Hematopoietic multipotent progenitor cell (in vitro differentiated cells): ENCODE results near the gene MRPL46. TPM values are rescaled to one million over a fixed set of nuclear protein-coding genes. Genes with fewer than 3 reads are reported as not detected.
"Not testable (repeated sequence)": the region's sequence is repeated elsewhere in the genome, so short reads cannot be mapped to it uniquely, and the experiment has no call there.

ENCODE experiments used
- DNase-seq, 3 donors: peaks; one replicate each; pipeline ENCODE4 v3.0.0-alpha.2; 2011 to 2015; ENCODE audit warnings: low read depth in 2 of 3, low spot score in 2 of 3
- total RNA-seq: library from RNA; depleted of rRNA; stranded (reverse); fragments of >200 nt; gene quantifications from one replicate; pipeline ENCODE4 v1.2.3, GENCODE V29; 2012

Gene MRPL46
- total RNA-seq, 1 donor: 12.4 TPM

DNA sequence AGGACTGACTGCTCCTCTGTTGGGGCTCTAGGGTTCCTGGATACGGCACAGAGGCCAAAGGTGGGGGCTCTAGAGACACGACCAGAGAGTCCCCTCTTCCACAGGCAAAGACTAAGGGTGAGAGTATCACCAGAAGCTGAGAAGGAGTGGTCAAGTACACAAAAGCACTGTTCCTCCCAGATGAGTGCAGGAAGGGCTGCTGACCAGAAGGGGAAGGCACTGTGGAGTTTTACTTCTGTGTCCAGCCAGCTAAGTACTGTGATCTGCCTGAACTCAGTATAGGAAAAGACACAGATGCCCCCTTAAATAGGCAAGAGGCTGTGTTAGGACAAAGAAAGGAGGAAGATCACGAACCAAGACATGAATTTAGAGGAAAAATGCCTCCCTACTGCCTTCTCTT, 12.0 kb upstream of the MRPL46 start:
- no peak for DNase-seq

DNA sequence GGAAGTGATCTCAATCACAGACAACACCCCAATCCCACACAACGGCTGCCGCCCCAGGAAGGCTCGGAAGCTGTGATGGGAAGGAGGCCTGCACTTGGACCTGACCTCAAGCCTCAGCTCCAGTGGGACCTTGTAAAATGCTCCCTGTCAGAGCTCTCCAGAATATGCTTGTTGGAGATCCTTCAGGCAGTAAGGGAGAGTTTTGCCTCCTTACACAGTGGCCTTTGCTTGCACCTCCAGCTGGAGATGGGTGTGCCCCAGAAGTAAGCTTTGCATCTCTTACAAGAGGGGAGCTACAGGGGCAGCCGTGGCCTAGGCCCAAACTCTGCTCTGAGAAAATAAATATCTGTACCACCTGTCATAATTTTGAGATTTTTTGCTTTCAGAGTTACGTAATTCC, 10.7 kb upstream of the MRPL46 start:
- no peak for DNase-seq

DNA sequence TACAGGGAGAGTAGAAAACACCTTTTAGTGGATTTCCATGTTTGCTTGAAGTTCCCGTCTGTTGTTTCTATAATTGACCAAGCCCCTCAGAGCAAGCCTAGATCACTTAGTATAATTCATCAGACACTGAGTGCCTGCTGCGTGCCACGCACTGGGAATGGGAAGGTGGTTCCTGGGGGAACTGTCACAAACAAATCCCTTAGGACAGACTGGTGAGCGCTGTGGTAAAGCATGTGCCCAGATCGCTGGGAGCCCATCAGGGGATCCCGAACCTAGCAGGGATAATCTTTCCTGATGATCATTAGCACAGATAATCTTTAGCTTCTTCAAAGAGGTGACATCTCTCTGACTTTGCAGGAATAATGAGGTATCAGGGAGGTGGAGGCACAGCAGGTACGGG, 9.9 kb upstream of the MRPL46 start:
- no peak for DNase-seq

DNA sequence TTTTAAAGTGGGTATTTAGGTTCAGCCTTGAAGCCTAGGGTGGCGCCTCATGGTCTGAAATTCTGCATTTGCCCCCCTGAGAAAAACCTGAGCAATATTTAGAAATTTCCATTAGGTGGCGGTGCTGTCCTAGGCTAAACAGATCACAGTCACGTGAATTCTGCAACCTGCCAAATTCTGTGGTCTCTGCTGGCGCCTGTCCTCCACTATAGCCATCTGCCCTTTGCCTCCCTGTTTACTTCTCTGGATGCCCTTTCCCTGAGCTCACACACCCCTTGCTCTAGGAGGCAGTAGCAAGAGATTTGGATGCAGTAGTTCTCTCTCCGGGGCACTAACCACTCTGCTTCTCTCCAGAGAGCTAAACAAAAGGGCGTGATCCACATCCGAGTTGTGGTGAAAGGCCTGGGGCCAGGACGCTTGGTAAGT, 9.5 kb upstream of the MRPL46 start:
- DNase-seq: peak in 2 of 3 donors; percentile 49 to 73

DNA sequence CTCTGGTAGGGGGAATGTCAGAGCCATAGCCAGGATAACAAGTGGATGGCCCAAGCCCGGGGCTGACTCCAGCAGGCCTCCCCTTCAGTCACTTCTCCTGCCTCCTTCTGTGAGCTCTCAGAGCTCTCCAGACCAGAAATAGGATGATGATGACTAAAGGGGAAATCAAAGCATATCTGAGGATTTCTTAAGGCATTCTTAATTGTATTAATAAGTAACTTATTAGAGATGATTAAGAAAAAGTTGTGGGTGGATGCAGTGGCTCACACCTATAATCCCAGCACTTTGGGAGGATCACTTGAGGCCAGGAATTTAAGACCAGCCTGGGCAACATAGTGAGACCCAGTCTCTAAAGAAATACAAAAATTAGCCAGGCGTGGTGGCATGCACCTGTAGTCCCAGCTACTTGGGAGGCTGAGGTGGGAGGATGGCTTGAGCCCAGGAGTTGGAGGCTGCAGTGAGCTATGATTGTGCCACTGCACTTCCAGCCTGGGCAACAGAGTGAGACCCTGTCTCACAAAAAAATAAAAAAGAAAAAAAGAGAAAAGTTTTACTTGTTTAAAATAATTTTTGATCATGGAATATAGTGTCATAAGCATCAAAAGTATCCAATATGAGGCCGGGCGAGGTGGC, 6.6 kb upstream of the MRPL46 start:
- DNase-seq: not testable (repeated sequence)

DNA sequence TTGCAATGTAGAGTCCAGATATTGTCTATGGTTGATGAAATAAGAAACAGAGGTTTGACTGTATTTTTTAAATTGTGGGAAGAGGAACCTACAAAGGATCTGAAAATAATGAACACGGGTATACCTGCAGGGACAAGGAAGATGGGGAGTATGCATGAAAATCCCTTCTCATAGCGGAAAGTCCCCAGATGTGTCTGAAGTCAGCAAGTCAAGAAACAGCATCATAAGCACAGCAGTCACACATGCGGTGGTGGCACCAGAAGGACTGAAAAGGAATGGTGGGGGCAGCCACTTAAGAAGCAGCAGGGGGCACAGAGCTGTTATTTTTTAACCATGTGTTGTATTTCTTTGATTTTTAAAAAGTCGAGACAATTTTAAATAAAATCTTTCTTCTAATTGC, 5.0 kb upstream of the MRPL46 start:
- no peak for DNase-seq

DNA sequence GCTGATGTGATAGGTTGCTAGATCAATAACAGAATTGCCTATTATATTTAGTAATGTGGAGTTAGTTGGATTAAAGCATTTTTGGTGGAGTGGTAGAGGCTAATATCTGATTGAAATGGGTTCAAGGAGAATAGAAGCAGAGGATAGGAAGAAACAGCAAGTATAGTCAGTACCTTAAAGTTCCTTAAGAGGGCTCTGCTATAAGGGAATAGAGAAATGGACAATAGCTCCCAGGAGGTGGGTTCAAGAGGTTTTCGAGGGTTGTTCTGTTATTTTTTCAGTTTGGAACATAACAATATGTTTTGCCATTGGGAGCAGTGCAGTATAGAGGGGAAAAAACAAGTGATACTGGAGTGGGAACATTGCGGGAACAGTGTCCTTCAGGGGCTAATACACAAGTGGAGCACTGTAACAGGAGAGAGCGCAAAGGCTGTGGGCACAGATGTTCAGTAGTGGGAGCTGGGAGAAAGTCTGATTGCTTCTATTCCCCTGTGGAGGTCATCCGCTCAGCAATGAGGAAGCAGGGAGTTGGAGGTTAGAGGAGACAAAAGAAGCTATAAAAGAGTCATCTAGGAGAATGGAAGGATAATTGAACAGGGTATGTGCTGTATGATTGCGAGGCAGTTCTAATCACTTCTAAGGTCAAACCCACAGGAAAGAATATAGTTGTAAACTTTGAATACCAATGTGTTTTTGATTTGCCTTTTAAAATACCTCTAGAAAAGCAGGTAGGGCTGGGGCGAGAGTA, 3.6 kb upstream of the MRPL46 start:
- no peak for DNase-seq

DNA sequence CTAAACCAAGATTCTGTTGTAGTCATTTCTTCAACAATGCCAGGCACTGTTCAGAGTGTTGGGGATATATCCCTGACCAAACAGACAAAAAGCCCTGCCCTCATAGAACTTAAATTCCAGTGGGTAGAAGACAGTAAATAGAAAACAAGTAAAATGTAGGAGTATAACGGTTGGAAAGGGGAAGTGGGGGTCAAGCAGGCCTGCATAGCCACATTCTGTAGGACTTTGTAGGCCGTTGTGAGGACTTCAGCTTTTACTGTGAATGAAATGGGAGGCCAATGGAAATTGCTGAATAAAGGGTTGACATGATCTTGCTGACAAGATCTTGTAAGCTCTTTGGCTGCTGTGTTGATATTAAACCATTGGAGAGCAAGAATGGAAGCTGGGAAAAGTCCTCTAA, 2.1 kb upstream of the MRPL46 start:
- DNase-seq: no peak

DNA sequence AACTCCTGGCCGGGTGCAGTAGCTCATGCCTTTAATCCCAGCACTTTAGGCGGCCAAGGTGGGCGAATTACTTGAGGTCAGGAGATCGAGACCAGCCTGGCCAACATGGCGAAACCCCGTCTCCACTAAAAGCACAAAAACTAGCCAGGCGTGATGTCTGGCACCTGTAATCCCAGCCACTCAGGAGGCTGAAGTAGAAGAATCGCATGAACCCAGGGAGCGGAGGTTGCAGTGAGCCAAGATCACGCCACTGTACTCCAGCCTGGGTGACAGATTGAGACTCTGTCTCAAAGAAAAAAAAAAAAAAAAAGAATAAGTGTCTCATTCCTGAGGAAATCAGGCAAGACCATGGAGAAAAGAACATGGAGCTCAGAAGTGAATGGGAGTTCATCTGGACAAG, 1.5 kb upstream of the MRPL46 start:
- not testable (repeated sequence) for DNase-seq

DNA sequence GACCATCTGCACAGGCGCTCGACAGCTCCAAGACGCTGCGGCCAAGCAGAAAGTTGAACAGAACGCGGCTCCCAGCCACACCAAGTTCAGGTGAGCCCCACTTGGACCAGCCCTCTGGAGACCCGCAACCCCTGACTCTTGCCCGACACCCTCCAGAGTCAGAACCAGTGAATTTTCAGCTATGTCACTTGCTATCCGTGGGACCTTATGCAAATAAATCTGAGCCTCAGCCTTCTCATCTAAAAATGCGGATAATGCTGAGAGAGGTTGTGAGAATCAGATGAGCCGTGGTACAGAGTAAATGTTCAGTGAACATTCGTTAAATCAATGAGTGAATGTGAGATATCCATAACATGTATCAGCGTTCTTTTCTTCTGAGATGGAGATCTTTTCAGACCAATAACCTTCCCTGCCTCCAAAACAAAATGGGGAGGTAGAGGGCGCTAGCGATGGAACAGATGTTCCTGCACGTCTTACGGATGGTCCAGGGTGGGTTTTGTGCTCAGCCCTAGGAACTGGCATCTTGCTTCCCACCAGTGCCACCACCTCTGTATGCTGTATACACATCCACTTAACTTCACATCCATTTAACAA, 844 bp upstream of the MRPL46 start:
- peak in 2 of 3 donors; percentile 9 to 16 for DNase-seq

DNA sequence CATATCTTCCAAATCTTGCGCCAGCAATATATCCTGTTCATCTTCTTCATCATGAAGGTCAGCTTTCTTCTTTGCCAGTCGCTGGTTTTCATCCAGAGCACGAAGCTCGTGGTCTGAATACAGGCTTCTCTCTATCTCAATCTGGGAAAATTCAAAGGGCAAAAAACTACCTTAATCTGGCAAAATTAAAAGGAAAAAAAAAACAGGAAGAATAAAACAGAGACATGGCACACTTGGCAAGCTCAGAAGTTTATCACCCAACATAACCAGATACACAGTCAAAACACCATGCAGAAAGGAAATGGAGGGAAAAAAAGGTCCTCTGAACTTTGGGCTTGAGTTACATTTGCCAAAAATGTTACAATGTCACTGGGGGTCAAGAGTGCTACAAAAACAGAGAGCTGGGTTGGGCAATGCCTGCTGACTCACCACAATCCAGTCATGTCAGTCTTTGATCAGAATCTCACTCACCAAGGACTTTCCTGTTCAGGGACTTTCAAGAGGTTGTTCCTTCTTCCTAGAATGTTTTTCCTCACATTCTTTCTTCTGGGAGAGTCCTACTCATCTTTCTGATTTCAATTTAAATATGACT, 1.5 kb downstream of the MRPL46 start:
- DNase-seq: no peak

DNA sequence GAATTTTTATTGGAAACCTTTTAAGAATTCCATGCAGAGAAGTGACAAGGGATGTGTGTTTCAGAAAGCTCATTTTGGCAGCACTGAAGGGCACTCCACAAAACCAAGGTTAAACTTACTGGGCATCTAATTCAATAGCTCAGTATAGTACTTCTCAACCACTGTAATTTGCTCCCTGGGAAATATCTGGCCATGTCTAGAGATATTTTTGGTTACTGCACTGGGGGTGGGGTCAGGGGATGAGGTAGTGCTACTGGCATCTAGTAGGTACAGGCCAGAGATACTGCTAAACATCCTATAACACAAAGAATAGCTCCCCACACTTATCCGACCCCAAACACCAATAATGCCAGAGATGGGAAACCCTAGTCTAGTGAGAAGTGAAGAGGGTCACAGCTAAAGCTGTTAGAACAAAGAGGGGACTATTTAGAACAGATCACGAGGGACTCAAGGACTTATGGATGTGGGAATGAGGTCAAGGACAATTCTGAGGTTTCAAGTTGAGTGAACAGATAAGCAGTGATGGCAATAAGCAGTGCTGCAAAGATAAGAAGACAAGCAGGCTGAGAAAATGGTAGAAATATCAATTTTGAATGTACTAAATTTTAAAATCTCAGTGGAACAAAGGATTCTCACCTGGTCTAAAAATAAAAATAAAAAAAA, 3.2 kb downstream of the MRPL46 start:
- no peak for DNase-seq

DNA sequence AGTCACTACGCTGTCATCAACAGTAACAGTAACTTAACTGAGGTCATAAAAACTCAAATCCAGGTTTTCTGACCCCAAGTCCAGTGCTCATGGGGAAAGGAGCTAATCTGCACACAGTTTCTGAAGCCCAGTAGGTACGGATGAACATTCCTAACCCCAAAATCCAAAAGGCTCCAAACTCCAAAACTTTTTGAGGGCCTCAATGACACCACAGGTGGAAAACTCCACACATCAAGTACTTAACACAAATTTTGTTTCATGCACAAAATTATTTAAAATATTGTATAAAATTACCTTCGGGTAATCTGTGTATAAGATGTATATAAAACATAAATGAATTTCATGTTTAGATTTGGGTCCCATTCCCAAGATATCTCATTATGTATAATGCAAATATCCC, 10.5 kb downstream of the MRPL46 start:
- DNase-seq: no peak

DNA sequence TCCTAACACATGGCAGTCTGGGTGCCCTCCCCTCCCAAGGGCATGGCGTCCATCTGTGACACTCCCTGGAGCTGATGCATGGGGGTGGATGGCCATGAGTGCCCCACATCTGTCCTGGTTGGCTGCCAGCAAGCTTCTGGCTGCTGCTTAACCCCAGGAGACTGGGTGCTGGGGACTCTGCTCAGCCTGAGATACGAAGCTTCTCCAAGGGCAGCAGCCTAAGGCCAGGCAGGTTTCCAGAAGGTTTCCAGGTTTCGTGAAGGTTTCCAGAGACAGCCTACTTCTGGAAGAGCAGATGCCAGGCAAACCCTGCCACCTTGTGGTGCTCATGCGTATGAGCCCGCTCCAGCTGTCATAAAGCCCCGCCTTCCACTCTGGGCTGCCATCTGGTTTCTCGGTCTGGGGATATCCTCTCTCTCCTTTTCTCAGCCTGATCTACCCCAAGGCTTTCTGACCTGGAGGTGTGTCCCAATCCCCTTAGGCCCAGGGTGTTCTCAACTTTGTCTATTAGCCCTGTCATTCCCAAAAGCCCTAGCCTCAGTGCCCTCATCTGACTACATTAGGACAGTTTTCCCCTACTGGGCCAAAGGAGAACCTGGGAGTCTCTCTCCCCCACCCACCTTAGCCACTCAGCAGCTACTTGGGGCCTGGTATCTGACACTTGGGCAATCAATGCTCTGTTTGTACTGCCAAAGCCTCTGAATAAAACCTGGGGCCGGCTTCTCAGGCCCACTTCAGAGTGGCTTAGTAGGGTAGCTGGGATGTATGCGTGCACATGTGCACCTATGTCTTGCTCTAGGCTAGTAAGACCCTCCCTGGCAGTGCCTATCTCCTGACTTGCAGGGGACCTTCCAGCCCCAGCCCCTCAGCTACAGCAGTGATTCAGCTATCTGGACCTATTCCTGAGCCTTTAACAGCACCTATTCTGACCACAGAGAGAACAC, 12.0 kb downstream of the MRPL46 start:
- DNase-seq: peak in 2 of 3 donors; percentile 47 to 76

DNA sequence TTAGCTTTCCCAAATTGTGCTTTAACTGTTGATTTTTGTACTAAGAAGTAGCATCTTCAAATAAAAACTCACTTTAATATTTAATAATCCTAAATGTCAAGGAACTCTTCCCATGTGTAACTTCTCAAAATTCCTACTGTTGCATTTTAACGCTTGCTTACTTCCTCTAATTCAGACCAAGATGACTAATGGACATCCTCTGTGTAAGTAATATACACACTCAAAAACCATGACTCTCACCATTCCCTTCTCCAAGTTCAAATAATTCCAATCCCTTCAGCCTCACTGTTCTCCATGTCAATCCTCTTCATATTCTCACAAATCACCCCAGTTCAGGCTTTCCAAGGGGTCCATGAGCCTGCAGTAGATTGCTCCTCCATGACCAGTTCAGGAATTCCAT, 13.0 kb downstream of the MRPL46 start:
- DNase-seq: no peak

DNA sequence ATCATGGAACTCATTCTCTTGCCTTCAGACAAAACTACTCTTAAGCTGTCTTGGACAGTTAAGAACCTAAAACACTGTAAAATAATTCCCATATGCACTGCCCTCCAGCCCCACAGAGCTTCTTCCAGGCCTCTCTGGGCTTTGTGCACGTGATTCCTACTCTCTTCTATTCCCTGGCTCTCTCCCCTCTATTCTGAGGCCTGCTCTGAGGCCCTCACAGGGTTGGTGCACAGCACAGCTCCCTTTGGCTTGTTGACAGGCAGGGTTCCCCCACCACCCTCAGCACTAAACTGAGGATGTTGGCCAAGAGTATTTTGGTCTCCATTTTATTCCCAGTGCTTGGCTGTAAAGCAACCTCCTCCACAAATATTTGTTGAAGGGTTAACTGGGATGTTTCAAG, 13.5 kb downstream of the MRPL46 start:
- DNase-seq: no peak

DNA sequence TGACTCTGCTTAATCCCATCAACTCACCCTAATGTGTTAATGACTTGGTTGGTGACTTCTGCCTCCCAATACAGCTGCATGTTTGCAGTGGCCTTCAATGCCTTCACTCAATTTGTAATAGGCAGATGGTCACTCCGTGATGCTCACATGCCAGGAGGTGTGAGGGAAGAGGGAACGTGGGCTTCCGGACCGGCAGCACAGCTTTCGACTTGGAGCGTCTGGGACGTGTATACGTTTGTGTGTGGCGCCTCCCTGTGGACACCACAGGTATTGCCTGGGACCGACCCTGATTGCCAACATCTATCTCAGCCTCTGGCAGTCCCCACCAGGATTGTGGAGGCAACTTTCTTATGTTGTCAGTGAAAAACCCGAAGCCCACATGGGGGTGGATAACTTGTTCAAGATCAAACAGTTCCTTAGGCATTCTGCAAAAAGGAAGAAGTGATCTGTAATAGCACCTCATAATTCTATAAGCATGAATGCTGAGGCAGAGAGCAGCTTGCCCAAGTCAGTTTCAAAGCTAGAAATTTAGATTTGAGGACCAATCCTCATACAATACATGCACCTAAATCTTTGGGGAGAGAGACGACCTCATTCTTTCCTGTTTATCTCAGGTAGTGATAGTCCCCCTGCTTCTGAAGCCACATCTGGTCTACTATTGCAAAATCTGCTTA, 16.9 kb downstream of the MRPL46 start:
- DNase-seq: peak in 2 of 3 donors; percentile 52 to 73

DNA sequence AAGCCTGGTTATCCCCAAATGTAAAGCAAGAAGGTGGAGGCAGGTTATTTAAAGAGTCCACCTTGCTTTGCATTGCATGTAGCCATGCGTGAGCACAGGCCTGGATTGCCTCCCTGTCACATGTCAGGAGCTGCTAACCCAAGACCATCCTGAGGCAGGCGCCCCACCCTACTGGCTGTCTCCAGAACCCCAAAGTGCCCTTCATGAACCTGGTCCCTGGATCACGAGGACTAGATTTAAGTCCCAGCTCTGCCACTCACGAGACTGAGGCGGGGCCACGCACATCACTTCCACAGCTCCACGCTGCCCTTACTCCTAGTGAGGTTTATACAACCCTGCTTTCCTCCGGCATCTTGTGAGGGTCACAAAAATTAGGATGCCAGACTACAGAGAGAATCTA, 17.6 kb downstream of the MRPL46 start:
- DNase-seq: no peak

DNA sequence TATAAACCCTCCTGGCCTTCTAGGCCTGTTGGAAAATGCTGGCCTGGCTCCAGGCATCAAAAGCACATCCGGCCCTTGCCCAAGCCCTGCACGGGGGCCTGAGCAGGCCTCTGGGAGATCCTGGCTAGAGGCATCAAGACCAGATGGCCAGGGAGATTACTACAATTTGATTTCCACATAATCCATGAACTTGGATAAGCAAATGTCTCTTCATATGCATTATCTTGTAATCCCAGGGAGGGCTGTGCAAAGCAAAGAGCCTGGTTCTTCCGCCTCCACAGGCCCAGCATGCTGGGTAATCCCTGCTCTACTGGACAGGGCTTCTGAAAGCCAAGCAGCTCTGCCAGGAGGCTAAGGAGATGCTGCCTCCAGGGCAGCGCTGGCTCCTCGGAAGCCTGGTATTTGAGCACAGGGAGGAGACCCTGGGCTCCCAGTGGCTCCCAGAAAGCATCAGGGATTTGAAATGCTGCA, 18.2 kb downstream of the MRPL46 start:
- DNase-seq: no peak
